Neural progenitor cell (in vitro differentiated cells): ENCODE results near the gene VILL.

ENCODE experiments used
- EZH2 ChIP-seq: fragments of 200-600 bp; sonication (generic); IDR thresholded peaks from 2 replicates; pipeline ENCODE4 v1.6.1; 2017; ENCODE audit warnings: antibody characterized with exemption, mild to moderate bottlenecking, moderate library complexity
- TF ChIP-seq, protein P1 (sequence below): fragments of 200-600 bp; sonication (generic); IDR thresholded peaks from 2 replicates; pipeline ENCODE4 v1.5.1; 2017; ENCODE audit warnings: antibody characterized with exemption, mild to moderate bottlenecking

DNA sequence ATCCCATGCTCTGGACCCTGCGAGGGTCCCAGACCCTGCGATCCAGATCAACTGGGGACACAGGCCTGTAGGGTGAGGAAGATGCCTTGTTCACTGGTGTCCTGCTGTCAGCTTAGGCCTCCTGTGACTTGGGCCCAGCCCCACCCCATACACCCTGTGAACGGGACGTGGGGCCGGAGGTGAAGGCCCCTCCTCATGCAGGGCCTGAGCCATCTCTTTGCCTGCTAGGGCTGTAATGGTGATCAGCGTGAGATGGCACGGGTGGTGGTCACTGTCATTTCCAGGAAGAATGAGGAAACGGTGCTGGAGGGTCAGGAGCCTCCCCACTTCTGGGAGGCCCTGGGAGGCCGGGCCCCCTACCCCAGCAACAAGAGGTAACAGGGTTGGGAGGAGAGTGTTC lies 12.4 kb downstream of the VILL start:
- TF ChIP-seq, protein P1, sequence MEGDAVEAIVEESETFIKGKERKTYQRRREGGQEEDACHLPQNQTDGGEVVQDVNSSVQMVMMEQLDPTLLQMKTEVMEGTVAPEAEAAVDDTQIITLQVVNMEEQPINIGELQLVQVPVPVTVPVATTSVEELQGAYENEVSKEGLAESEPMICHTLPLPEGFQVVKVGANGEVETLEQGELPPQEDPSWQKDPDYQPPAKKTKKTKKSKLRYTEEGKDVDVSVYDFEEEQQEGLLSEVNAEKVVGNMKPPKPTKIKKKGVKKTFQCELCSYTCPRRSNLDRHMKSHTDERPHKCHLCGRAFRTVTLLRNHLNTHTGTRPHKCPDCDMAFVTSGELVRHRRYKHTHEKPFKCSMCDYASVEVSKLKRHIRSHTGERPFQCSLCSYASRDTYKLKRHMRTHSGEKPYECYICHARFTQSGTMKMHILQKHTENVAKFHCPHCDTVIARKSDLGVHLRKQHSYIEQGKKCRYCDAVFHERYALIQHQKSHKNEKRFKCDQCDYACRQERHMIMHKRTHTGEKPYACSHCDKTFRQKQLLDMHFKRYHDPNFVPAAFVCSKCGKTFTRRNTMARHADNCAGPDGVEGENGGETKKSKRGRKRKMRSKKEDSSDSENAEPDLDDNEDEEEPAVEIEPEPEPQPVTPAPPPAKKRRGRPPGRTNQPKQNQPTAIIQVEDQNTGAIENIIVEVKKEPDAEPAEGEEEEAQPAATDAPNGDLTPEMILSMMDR = no peak
- no peak for TF ChIP-seq EZH2
